ENCODE data around the gene PLCXD1.

PLCXD1 gene

GRCh38 chrX:334971-335757, 54.0 kb downstream of the PLCXD1 start:
- no peak for DNase-seq (ENCODE audit: low read depth, low spot score)

DNA sequence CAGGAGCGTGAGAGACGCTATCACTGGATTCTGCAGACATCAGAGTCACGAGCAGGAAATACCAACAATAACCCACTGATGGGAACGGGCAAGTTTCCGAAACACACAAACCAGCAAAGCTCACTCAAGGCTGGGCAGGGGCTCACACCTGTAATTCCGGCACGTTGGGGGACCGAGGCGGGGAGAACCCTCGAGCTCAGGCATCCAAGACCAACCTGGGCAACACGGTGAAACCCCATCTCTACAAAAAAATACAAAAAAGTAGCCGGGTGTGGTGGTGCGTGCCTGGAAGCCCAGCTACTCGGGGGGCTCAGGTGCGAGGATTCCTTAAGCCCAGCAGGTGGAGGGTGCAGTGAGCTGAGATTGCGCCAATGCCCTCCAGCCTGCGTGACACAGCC, 54.6 kb downstream of the PLCXD1 start:
- no peak for DNase-seq (ENCODE audit: low read depth, low spot score)

- no peak for DNase-seq (ENCODE audit: low read depth, low spot score)
Observed at GRCh38 chrX:336227-336626, 55.0 kb downstream of the PLCXD1 start.

DNA sequence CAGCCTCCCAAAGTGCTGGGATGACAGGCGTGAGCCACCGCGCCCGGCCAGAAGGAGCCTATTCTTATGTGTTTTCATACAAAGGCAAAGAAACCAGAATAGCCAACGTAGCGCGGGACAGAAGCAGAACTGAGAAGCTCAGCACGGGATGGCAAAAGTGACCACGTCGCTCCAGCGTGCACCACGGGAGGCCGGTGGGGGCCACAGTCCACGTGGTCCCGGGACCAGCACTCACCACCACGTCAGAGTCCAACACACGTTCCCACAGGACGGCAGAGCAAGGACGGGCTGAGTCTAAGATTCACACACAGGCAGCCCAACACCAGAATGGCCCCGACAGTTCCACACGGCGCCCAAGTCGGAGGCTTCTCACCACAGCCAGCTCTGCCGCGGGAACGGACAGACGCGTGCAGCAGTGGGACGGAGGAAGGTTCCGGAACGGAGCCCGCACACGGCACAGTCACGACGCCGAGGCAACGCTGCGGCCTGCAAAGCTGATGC, 56.2 kb downstream of the PLCXD1 start:
- DNase-seq (ENCODE audit: low read depth, low spot score), result no peak

GRCh38 chrX:338281-338835, 57.2 kb downstream of the PLCXD1 start:
- no peak for DNase-seq (ENCODE audit: low read depth, low spot score)

- no peak for DNase-seq (ENCODE audit: low read depth, low spot score)
Observed at GRCh38 chrX:338836-339400, 57.7 kb downstream of the PLCXD1 start.

DNA sequence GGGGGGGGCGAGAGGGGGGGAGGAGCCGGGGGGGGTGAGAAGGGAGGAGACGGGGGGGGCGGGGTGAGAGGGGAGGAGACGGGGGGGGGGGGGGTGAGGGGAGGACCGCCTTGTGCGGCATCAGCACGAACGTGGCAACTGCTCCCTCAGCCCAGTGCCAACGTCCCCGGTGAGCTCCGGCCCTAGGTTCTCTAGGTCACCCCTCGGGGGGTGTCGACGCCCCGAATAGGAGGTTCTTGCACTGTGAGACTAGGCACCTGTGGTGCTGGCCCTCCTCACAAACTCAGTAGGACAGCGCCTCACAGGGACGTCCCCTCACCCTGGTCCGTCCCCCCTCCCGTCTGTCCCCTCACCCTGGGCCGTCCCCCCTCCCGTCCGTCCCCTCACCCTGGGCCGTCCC, 58.9 kb downstream of the PLCXD1 start:
- no peak for DNase-seq (ENCODE audit: low read depth, low spot score)

- no peak for DNase-seq (ENCODE audit: low read depth, low spot score)
Observed at GRCh38 chrX:340641-341423, 59.7 kb downstream of the PLCXD1 start.

- no peak for DNase-seq (ENCODE audit: low read depth, low spot score)
Observed at GRCh38 chrX:341541-342101, 60.4 kb downstream of the PLCXD1 start.

DNA sequence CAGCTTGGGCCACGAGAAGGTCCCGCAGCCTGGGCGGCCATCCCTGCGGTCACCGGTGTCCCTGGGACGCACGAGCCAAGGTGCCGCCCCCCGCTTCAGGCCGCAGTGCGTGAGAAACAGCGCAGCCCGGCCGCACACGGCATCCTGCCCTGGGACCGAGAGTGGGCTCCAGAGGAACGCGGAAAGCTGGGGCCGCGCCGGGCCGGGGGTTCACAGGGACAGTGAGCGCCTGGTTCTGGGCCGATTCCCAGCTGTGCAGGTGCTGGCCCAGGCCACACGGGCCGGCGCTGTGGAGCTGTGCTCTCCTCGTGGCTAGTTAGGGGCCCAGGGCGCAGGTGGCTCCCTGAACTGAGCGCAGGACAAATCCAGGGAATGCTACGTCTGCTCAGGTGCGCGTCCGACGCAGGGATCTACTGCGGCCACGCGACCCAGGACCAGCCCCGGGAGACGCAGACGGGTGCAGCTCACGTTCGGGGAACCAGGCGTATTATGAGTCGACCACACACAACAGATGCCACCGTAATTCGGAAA, 63.3 kb downstream of the PLCXD1 start:
- no peak for DNase-seq (ENCODE audit: low read depth, low spot score)

DNA sequence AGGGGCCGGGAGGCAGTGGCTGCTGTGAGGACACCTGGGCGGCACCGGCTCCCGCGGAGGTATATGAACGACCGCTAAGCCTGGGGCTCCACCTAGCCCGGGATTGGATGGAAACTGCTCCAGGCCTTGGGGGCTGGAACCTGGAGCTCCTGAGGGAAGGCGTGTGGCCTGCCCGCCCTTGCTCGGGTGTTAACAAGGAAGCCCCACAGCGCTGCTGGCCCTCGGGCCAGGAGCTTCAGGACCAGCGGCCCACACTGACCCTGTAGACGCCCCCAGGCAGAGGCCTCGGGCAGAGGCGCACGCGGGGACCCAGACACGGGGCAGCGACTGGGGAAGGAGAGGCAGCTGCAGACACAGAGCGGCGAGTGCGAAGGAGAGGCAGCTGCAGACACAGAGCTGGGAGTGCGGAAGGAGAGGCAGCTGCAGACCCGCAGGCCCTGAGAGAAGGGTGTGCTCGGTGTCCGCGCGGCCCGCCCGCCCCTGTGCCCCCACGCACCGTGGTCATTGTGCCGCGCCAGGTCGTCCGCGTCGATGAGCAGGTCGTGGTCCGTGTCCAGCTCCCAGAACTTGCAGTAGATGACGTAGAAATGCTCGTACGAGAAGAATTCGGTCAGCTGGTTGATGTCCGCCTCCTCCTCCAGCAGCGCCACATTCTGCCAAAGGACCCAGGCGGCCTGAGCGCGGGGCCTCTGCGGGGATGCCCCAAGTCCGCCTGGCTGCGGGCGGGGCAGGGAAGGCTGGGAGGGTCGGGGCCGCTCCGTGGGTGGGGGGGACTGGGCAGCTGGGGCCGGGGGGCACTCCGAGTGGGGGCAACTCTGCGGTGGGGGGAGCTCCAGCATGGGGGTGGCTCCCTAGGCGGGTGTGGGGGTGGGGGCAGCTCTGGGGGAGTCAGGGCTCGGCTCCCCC, 64.1 kb downstream of the PLCXD1 start:
- no peak for DNase-seq (ENCODE audit: low read depth, low spot score)

- no peak for DNase-seq (ENCODE audit: low read depth, low spot score)
Observed at GRCh38 chrX:346034-346813, 65.0 kb downstream of the PLCXD1 start.

GRCh38 chrX:347351-348117, 66.4 kb downstream of the PLCXD1 start:
- DNase-seq (ENCODE audit: low read depth, low spot score), result no peak

GRCh38 chrX:348461-349117, 67.4 kb downstream of the PLCXD1 start:
- DNase-seq (ENCODE audit: low read depth, low spot score), result no peak

GRCh38 chrX:349196-349595, 68.0 kb downstream of the PLCXD1 start:
- no peak for DNase-seq (ENCODE audit: low read depth, low spot score)

- no peak for DNase-seq (ENCODE audit: low read depth, low spot score)
Observed at GRCh38 chrX:349702-350101, 68.5 kb downstream of the PLCXD1 start.

DNA sequence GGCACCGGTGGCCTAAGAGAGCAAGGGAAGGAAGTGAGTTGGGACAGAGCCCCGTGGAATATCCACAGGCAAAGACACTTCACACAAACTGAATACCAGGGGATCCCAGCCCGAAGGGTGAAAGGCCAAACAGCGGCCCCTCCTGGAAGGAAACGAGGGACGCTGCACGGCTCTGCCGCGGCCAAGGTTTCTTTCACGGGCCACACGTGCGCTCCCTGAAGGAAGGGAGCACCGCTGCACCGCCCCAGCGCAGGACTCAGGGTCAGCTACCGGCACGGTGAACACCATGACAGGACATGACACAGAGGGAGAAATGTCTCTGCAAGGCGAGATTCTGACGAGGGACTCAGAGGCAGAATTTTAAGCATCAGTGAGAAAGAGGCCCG, 69.0 kb downstream of the PLCXD1 start:
- DNase-seq (ENCODE audit: low read depth, low spot score), result no peak

DNA sequence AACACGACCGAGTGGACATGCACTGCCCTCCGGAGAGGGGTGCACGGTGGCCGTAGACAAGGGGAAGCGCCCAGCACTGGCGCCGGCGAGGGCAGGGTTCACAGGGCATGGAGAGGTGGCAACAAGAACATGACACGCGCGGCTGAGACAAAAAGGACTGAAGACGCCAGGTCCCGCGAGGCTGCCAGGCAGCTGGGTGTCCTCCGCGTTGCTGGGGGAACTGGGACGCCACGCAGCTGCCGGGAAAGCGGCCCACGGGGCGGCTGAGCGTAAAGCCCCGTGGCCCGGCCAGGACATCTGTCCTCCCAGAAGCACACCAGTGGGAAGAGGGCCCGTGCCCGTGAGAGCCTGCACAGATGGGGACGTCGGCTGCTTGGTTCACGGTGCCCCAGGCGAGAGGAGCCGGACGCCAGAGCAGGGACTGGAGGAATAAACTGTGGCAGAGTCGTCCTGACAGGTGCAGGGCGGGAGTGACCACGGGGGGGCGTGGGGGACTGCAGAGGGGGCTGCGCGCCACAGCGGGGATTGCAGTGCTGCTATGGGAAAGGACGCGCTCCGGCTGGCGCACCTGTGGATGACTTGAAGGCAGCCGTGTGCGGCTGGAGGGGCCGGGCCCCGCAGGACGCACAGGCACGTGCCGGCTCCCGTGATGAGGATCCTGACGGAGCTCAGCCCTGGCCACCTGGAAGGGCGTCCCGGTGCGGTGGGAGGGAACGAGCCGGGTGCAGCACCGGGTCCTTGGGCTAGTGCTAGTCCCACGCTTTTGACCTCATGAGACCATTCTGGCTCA, 69.5 kb downstream of the PLCXD1 start:
- no peak for DNase-seq (ENCODE audit: low read depth, low spot score)
